ENCODE data around the gene LSM10.

- no peak for TF ChIP-seq TAF1 (IDR thresholded peaks at IDR 0.05; ENCODE audit: borderline replicate concordance, insufficient read depth, low read length)
- no peak for TF ChIP-seq POLR2AphosphoS5 (IDR thresholded peaks at IDR 0.05; ENCODE audit: low read depth, low read length)
- TF ChIP-seq REST (IDR thresholded peaks at IDR 0.05; ENCODE audit: insufficient read depth in 1 of 2, low read depth in 2 of 2, low read length in 2 of 2) = no peak
- TF ChIP-seq SIN3A (IDR thresholded peaks at IDR 0.05; ENCODE audit: borderline replicate concordance, insufficient read depth, low read length) = no peak
These were observed 29.9 kb downstream of the LSM10 start for GRCh38 chr1:36367798-36368197.

All from PFSK-1 (cell line).